SU-DHL-6 (cell line): ENCODE measurements around the gene MZT2B.

Experiments
- H2AFZ ChIP-seq: fragments of 200-600 bp; sonication (generic); 2 replicates; pipeline ENCODE4 v1.6.1; 2014; ENCODE audit warnings: low read depth, mild to moderate bottlenecking, moderate library complexity, mixed read lengths, antibody characterized with exemption, low read length; ENCODE audit not compliant: severe bottlenecking
- H3F3A ChIP-seq: fragments of 200-600 bp; shearing (Covaris generic); 2 replicates; pipeline ENCODE4 v1.6.0; 2016; ENCODE audit warnings: antibody characterized with exemption, mild to moderate bottlenecking; ENCODE audit not compliant: insufficient read depth
- H3K27ac ChIP-seq: fragments of 200-600 bp; sonication (generic); 2 replicates; pipeline ENCODE4 v1.5.1; 2016; ENCODE audit warnings: low read depth, mild to moderate bottlenecking, low read length, moderate library complexity, mixed read lengths
- H3K27me3 ChIP-seq: fragments of 200-600 bp; sonication (generic), shearing (Covaris generic); 2 replicates; pipeline ENCODE4 v1.6.0; 2014; ENCODE audit warnings: mild to moderate bottlenecking, low read length
- H3K36me3 ChIP-seq: fragments of 200-600 bp; sonication (generic); 2 replicates; pipeline ENCODE4 v1.6.1; 2014; ENCODE audit warnings: mild to moderate bottlenecking, low read length, mixed read lengths
- H3K4me2 ChIP-seq: fragments of 300-600, 200-600 bp; shearing (Covaris generic), sonication (generic); 2 replicates; pipeline ENCODE4 v1.6.0; 2014; ENCODE audit warnings: low read length, low read depth, mild to moderate bottlenecking; ENCODE audit not compliant: poor library complexity, severe bottlenecking
- H3K4me3 ChIP-seq: fragments of 200-600 bp; sonication (generic); 2 replicates; pipeline ENCODE4 v1.5.1; 2014; ENCODE audit warnings: antibody characterized with exemption, low read length, mild to moderate bottlenecking, mixed read lengths; ENCODE audit not compliant: insufficient read depth, poor library complexity, severe bottlenecking
- H3K79me2 ChIP-seq: fragments of 200-600 bp; sonication (generic); 2 replicates; pipeline ENCODE4 v1.6.1; 2014; ENCODE audit warnings: mild to moderate bottlenecking, low read length, moderate library complexity; ENCODE audit not compliant: insufficient read depth
- H3K9ac ChIP-seq: fragments of 200-600 bp; sonication (generic); 2 replicates; pipeline ENCODE4 v1.7.0; 2014; ENCODE audit warnings: mild to moderate bottlenecking, low read length
- H3K9me2 ChIP-seq: fragments of 200-600 bp; sonication (generic); replicated peaks from 2 replicates; pipeline ENCODE4 v1.6.1; 2014; ENCODE audit warnings: low read length; ENCODE audit not compliant: insufficient read depth
- H3K9me3 ChIP-seq: fragments of 200-600 bp; sonication (generic); 2 replicates; pipeline ENCODE4 v1.6.1; 2014; ENCODE audit warnings: low read length, mixed read lengths; ENCODE audit not compliant: insufficient read depth
- H4K20me1 ChIP-seq: fragments of 200-600 bp; sonication (generic); 2 replicates; pipeline ENCODE4 v1.6.1; 2014; ENCODE audit warnings: low read depth, mild to moderate bottlenecking, antibody characterized with exemption, low read length, moderate library complexity, mixed read lengths
- EZH2phosphoT487 ChIP-seq: fragments of 200-600 bp; sonication (generic), shearing (Covaris generic); conservative IDR thresholded peaks from 2 replicates; pipeline ENCODE4 v1.6.1; 2018; ENCODE audit warnings: mild to moderate bottlenecking, antibody characterized with exemption, low read length, moderate library complexity, mixed read lengths
- TF ChIP-seq, protein P1 (sequence below): fragments of 200-600 bp; sonication (generic); IDR thresholded peaks from one replicate; pipeline ENCODE4 v1.5.1; 2017; ENCODE audit warnings: antibody characterized with exemption, mild to moderate bottlenecking, low read length, moderate library complexity; ENCODE audit not compliant: insufficient read depth, poor library complexity, severe bottlenecking

MZT2B gene

DNA sequence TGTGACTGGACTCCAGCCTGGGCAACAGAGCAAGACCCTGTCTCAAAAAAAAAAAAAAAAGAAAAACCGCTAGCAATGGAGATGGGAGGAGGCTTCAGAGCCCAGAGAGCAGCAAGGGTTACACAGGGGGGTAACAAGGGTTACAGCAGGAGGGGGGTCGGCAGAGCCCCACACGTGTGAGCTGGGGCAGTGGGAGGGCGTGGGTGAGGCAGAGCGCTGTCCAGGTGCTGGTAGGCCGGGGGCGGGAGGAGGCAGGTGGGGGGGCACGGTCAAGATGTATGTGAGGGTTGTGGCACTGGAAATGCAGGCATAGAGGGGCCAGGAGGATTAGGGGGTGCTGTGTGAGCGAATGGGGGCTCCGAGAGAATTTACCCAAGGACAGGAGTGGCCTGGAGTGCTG, 3.4 kb downstream of the MZT2B start:
- no peaks in the 10 kb centered on the region for H3K36me3 ChIP-seq

DNA sequence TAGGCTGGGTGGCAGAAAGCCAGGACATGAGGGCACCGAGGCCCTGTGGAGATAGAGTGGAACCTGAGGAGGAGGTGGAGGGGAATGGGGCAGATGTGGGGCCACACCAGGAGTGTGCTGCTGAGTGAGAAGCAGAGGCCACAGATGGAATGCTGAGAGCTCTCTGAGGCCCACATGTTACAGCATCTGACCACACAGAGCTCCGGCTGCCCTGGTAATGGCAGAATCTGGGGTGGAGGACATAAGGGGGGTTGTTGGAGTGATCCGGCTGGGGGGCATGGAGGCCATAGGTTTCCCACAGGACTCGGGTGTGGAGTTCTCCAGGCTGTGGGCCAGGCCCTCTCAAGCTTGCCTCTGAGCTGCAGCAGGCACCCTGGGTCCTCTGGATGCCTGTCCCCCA, 3.8 kb downstream of the MZT2B start:
- Histone ChIP-seq H2AFZ (no peak overlapping the region), H4K20me1 (no peaks in the 10 kb centered on the region), H3K27me3 (no peaks in the 10 kb centered on the region), H3K79me2 (peaks cover 26% of the 10 kb centered on the region), H3K27ac (no peak overlapping the region), H3K4me3 (no peak overlapping the region), H3F3A (no peaks in the 10 kb centered on the region), H3K9ac (no peak overlapping the region), H3K4me2 (no peak overlapping the region), H3K9me2 (no peaks in the 10 kb centered on the region), H3K9me3 (no peaks in the 10 kb centered on the region), H3K36me3 (no peaks in the 10 kb centered on the region)
- TF ChIP-seq, protein P1, sequence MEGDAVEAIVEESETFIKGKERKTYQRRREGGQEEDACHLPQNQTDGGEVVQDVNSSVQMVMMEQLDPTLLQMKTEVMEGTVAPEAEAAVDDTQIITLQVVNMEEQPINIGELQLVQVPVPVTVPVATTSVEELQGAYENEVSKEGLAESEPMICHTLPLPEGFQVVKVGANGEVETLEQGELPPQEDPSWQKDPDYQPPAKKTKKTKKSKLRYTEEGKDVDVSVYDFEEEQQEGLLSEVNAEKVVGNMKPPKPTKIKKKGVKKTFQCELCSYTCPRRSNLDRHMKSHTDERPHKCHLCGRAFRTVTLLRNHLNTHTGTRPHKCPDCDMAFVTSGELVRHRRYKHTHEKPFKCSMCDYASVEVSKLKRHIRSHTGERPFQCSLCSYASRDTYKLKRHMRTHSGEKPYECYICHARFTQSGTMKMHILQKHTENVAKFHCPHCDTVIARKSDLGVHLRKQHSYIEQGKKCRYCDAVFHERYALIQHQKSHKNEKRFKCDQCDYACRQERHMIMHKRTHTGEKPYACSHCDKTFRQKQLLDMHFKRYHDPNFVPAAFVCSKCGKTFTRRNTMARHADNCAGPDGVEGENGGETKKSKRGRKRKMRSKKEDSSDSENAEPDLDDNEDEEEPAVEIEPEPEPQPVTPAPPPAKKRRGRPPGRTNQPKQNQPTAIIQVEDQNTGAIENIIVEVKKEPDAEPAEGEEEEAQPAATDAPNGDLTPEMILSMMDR: no peak
- TF ChIP-seq EZH2phosphoT487: no peak

More for the DNA sequence above, 3.4 kb downstream of the MZT2B start:
- H3K4me2 ChIP-seq: no peak overlapping the region
- H3K27ac ChIP-seq: no peak overlapping the region
- no peaks in the 10 kb centered on the region for H3F3A ChIP-seq
- no peaks in the 10 kb centered on the region for H3K27me3 ChIP-seq
- H3K9me3 ChIP-seq: no peaks in the 10 kb centered on the region
- H3K9ac ChIP-seq: no peak overlapping the region
- no peak overlapping the region for H2AFZ ChIP-seq
- no peaks in the 10 kb centered on the region for H4K20me1 ChIP-seq
- no peak overlapping the region for H3K4me3 ChIP-seq
- H3K9me2 ChIP-seq: no peaks in the 10 kb centered on the region
- H3K79me2 ChIP-seq: peaks cover 31% of the 10 kb centered on the region
- TF ChIP-seq, protein P1: no peak
- TF ChIP-seq EZH2phosphoT487: no peak

- Histone ChIP-seq H3K36me3 (no peaks in the 10 kb centered on the region), H3K27me3 (no peaks in the 10 kb centered on the region), H3K9me2 (no peaks in the 10 kb centered on the region), H2AFZ (no peak overlapping the region), H3K79me2 (peaks cover 21% of the 10 kb centered on the region), H3K9me3 (no peaks in the 10 kb centered on the region), H3K27ac (no peak overlapping the region), H3K9ac (no peak overlapping the region), H3F3A (no peaks in the 10 kb centered on the region), H3K4me2 (no peak overlapping the region), H4K20me1 (no peaks in the 10 kb centered on the region), H3K4me3 (no peak overlapping the region)
- TF ChIP-seq, protein P1: no peak
- TF ChIP-seq EZH2phosphoT487: no peak
Measured at GRCh38 chr2:130186391-130186790, 4.3 kb downstream of the MZT2B start.
